ENCODE data around the gene SLC22A15.

- TF ChIP-seq CTCF (IDR thresholded peaks at IDR 0.05) (no peak), POLR2AphosphoS5 (IDR thresholded peaks at IDR 0.05) (no peak), POLR2A (IDR thresholded peaks at IDR 0.05; ENCODE audit: low read depth) (no peak)
Observed at GRCh38 chr1:116118471-116118870, 142.2 kb downstream of the SLC22A15 start.

Data from esophagus muscularis mucosa (tissue), 3 donors.